Stimulated activated naive CD8-positive, alpha-beta T cell treated with anti-CD3 and anti-CD28 coated beads, Interleukin-15, Interleukin-2, amounts not matched to agents 100 U/mL and 50 U/mL, for 24 hours (primary cell): ENCODE measurements around the gene PRKAR1B.
"Not testable (repeated sequence)": the region's sequence is repeated elsewhere in the genome, so short reads cannot be mapped to it uniquely, and the experiment has no call there.

Experiments
- ATAC-seq: fragments of 150-1000 bp; cut with Tn5 transposase; one replicate; pipeline ENCODE4 v1.10.0; 2021
- DNase-seq: peaks from one replicate; pipeline ENCODE4 v3.0.0; 2021

Gene PRKAR1B

DNA sequence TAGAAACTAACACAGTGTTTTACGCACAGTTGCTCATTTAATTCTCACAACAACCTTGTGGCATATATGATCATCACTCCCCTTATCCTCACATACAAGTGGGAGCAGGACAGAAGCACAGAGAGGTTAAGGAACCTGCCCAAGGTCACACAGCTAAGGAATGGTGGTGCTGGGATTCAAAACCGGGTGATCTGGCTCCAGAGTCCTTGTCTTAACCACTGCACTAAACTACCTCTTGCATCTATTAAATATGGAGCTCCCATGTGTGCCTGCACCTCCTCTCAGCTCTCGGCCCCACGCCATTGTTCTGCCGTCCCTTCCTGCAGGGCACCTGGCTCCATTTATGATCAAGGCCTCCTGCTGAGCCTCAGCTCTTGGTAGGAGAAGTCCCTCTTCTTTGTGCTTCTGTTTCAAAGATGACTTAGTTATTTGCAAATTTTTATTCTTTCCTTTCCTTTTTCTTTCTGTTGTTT is 107.7 kb downstream of the PRKAR1B start:
- ATAC-seq (no peak), DNase-seq (no peak)

DNA sequence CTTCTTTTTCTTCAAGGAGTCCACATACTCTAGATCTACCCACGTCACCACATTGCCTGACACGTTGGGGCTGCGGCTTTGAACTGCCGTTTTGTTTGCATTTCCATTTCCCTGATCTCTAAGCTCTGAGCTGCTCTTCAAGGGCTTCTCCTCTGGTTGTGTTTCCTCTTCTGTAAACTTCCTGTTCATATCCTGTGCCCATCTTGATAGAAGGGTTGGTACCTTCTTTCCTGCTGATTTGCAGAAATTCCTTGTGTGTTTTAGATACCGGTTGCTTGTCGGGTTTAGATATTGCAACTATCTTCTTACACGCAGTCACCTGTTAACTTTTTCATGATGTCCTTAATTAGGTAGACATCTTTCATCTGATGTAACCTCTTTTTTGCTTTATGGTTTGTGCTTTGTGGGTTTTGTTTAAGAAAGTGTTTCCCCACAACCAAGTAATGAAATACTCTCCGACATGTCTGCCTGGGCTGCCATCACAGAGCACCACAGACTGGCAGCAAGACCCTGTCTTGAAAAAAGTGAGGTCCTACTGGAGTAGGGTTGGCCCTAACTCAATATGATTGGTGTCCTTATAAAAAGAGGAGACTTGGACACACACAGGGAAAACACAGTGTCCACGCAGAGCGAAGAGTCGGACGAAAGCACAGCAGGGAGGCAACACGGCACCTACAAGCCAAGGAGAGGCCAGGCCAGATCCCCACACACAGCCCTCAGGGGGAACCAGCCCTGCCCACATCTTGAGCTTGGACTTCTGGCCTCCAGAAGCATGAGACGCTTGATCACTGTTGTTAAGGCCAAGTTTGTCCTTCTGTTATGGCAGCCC is 108.3 kb downstream of the PRKAR1B start:
- ATAC-seq (peak; percentile 70), DNase-seq (peak; percentile 65)

DNA sequence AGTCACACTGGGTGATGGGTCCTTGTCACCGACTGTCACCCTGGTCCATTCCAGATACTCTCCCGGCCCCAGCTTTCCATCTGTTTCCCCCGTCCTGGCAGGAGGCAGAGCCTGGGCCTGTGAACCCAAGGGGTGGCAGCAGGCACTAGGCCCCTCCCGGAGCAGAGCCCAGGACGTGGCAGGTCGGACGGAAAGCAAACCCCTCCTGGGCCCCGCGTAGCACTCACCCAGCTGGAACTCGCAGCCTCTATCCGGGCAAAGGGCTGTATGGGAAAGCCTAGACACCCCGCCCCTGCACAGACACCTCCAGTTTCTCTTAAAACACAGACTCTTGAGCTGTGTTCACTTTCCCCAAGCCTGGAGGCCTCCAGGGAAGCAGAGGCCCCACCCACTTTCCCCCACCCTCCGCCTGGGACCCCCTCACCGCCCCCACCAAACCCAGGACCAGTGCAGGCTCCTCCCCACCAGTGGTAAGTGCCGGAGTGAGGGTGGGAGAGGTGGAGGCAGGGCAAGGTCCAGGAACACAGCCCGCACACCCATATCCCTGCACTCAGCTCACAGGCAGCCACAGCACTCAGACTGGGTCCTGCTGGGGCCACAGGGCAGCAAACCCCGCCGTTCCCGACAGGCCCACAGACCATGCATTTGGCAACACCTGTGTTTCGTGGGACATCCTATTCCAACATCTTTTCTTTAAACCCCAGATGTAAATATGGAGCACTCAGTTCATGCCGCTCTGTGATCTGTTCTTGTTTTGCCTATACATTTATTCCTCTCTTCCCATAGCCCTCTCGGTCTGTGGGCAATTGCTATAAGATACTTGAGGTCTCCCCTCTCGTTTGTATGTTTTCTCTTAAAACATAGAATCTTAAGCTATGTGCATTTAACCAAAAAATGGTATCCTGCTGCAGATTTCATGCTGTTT is 109.2 kb downstream of the PRKAR1B start:
- DNase-seq (peak; percentile 56), ATAC-seq (peak; percentile 52)

DNA sequence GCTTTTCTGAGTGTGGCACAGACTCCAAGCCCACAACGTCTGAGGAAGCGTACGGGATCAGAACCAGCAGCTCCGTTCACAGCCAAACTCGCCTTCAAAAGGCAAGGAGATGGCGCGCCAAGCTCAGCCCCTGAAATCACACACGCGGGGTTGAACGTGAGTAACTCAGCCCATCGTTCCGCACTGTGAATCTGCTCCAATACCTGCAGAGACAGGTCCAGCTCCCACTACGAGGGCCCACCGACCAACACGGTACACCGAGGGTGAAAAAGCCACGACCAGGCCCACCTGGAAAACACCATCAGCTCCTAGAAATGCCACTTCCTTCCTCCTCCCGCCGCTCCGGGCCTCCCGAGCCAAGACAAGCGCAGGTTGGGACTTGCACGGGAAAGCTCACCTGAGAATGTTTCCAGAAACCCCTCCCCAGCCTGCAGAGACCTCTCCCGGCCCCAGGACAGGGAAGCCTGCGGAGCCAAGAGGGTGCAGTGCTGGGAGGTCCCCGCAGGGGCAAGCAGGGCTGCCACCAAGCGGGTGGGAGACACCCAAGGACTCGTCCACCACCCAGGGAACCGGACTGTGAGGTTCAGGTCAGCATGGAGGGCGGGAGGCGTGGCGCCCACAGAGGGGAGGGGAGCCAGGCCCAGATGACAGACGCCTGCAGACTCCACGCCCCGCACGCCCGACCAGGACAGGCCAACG is 113.5 kb downstream of the PRKAR1B start:
- ATAC-seq (no peak), DNase-seq (no peak)

DNA sequence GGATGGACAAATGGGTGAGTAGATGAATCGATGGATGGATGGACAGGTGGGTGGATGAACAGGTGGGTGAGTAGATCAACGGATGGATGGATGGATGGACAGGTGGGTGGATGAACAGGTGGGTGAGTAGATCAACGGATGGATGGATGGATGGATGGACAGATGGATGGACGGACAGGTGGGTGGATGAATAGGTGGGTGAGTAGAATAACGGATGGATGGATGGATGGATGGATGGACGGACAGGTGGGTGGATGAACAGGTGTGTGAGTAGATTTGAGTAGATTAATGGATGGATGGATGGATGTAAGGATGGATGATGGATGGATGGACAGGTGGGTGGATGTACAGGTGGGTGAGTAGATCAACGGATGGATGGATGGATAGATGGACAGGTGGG is 115.2 kb downstream of the PRKAR1B start:
- not testable (repeated sequence) for DNase-seq, ATAC-seq

DNA sequence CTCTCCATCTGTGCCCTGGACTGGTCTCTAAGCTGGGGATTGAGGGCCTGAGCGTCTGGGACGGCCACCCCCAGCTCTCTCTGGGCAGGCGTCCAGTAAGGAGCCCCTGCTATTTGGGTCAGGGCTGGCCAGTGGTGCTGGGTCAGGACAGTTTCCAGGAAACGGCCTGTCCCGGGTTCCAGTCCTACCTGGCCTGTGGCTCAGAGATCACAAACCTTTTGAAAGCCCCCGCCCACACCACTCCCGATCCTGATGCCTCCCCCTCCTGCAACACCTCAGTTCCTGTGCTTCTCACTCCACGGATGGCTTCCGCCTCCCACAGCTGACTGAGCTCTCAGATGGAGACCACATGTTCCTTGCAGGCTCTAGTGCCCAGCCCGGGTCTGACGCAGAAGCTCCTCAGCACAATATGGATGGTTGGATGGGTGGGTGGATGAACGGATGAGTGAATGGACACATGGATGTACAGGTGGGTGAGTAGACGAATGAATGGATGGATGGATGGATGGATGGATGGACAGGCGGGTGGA is 115.7 kb downstream of the PRKAR1B start:
- ATAC-seq = no peak
- no peak for DNase-seq

DNA sequence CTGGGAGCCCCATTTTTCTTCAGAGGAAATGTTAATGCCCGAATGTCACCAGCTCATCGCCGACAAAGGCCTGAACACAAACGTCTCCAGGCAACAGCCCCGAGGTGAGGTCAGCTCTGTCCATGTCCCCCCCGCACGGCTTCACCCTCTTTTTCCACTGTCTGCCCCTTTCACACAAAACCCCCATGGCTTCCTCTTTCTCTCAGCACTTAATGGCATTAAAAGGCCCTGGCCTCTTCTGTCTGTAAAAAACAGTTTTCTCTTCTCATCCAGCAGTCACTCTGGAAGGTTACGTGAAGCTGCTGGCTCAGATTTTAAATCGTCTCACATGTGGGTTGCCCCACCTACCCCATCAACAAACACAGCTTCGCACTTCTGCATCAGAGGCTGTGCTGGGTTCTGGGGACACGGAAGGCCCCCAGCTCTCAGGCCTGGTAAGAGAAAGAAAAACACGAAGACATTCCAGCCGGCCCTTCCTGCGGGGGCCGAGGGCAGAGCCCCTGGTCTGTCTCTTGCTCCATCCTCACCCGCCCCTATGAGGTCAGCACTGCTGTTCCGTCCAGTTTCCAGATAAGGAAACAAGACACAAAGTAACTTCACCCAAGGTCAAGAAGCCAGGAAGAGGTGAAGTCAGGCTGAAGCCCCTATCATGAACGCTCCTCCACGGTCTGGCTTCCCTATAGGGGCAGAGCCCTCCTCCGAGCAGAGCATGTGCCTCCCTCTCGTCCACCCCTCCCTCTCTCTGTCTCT is 116.4 kb downstream of the PRKAR1B start:
- ATAC-seq = peak; percentile 25

DNA sequence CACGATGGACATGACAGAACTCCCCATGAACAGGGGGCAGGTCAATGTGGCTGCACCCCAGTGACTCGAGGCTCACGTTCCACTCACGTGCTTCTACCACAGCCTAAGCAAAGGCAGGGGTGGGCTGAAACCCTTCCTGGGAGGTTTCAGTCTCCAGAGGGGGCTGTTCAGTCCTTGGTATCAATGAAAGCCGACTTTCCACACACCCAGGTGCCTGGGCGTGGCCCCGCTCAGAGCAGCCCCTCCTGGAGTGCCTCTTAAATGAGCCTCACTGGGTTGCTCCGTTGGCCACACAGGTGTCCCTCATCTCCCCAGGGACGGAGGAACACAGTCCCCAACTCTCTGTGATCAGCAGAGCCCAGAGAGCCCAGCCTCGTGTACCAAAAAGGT is 116.9 kb downstream of the PRKAR1B start:
- ATAC-seq (peak; percentile 21), DNase-seq (no peak)

More for the DNA sequence above, 116.4 kb downstream of the PRKAR1B start:
- no peak for DNase-seq

DNA sequence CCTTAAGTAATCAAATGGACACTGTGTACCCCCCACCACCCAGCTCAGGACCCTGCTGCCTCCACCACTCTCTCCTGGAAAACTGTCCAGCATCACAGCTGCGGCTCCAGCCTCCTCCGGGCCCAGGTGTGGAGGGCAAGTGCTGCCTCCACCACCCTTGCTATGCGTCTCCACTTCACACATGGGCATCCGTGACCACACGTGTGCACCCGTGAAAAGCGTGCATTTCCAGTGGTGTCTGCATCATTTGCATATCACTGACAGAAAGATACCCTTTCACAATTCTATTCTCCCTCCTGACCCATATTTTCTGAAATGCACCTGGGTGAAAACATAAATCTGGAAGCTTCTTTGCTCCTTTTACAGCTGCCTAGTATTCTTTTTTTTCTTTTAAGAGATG is 117.7 kb downstream of the PRKAR1B start:
- no peak for ATAC-seq
- DNase-seq = no peak

DNA sequence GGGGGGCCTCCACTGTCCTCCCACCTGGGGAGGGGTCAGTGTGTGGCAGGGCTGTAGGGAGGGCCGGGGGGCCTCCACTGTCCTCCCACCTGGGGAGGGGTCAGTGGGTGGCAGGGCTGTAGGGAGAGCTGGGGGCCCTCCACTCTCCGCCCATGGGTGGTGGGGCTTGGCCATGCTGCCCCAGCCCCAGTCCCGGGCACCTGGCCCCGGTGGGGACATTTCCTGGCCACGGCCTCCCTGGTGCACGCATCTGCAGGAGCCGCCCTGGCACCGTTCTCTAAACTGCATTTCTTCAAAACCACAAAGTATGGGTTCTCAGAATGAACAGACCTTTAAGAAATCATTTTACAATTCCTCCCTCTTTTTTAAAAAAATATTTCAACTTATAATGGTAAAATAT is 118.1 kb downstream of the PRKAR1B start:
- DNase-seq (no peak), ATAC-seq (no peak)

DNA sequence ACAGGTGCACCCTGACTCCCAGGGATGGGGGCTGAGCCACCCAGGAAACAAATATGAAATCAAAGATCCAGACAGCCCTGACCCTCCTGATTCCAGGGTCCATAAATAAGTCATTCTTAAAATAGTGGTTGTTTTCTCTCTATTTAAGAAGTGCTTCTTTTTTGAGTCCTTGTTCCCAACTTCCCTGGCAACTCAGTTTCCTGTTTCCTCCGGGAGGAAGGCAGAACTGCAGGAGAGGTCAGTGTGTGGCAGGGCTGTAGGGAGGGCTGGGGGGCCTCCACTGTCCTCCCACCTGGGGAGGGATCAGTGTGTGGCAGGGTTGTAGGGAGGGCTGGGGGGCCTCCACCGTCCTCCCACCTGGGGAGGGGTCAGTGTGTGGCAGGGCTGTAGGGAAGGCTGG is 118.7 kb downstream of the PRKAR1B start:
- ATAC-seq (no peak), DNase-seq (no peak)

DNA sequence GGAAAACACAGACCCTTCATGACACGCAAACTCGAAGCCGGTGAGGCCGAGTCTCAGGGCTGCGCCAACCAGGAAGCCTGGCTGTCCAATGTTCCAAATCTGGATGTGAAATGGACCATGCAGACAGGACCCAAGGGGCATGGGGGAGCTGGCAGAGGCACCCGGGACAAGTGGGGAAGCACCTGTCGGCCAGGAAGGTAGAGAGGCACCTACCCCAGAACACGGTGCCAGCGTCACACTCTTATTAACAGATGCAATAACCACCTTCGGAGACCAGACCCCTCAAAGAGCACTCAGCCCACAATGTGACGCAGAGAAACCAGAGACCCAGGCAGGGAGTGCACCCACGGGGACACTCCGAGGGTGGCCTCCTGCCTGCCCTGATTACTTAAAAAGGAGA is 119.1 kb downstream of the PRKAR1B start:
- DNase-seq (peak; percentile 69), ATAC-seq (peak; percentile 37)

DNA sequence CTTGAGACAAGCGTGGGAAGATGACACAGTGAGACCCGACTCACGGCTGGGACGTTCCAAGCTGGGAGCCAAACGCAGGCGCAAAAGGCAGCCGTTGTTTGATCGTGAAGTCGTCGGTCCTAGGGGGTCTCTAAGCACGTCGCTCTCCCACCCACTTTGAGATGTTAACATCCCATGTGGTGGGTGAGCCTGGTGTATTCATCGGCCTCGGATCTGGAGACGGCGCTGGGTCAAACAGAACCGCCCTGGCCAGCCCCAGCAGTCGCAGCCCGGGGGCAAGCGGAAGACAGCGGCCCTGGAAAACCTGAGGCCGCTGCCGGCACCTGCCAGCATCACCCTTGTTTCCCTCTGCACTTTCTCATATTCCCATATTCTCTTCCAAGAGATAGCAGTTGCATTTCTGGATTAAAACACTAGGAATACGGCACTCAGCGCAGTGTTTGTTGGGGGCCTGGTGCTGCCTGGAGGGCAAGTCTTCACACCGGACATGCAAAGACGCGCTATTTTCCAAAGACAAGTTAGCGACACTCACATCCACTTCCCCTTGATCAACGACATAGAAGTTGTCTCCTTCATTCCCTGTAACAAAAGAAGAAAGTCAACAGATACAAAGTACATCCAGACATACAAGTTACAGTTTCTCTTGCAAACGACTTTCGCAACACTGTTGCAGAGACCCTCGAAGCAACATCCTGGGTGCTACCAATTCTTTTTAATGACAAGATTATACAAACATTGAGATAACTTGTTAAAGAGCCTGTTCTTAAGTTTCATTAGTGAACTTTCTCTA is 121.2 kb downstream of the PRKAR1B start:
- DNase-seq = no peak
- ATAC-seq = no peak

DNA sequence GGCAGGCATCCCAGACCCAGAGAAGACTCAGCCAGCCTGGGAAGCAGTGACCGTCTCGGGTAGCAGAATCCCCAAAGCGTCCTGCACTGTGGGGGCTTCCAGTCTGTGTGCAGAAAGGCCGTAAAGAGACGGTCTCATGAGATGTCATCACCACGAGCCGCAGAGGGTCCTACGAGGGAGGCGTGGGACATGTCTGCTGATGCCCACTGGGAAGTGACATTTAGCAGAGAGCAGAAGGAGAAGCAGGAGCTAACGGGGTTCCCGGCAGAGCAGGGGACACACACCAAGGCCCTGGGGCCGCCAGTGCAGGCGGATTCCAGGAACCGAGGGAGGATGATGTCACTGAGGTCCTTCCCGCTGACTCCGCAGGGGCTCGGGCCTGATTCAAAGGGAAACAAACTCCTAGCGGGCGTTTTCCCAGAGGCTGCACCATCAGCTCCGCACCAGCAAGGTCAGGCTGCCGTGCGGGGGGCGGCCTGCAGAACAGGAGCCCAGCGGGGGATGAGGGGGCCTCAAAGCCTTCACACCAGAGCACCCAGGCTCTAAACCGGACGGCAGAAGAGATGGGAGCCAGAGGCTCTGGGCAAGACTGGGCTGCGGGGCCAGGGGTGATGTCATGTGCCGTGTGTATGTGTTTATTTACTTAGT is 122.1 kb downstream of the PRKAR1B start:
- DNase-seq (peak; percentile 57), ATAC-seq (no peak)

DNA sequence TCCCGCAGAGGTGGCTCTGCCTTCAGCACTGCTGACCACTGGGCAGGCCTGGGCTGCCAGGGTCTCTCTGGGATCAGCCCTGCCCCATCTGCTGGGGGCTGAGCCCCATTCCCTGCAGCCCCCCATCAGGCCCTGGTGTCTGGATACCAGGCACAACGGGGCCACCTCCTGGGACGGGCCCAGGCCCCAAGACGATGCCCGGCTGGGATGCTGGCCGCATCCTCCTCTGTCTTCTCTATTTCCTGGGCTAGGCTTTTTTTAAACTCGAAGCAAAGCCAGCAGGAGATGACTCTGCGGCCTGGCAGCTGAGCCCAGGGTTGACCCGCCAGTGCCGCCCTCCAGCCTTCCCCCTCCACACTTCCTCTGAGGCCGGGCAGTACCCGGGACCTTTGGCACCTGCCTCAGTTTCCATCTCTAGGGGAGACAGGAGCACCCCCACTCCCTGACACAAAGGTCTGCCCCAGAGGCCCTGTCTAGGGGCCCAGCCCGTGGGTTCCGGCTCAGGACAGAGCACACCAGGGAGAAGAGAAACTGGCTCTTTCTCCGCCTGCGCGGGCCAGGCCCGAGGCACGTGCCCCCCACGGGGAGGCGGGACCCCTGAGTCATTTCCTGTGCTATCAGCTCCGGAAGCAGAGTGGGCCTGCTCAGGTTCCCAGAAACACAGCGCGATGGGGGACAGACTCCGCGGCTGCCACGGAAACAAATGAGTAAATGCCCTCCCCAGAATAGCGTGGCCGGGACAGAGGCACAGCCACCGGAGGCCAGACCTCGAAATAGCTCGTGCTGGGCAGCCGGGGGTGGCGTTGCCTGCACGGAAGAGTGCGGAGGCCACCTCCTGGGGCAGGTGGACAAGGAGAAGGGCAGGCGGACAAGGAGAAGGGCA is 122.8 kb downstream of the PRKAR1B start:
- ATAC-seq = peak; percentile 51
- DNase-seq = peak; percentile 94

DNA sequence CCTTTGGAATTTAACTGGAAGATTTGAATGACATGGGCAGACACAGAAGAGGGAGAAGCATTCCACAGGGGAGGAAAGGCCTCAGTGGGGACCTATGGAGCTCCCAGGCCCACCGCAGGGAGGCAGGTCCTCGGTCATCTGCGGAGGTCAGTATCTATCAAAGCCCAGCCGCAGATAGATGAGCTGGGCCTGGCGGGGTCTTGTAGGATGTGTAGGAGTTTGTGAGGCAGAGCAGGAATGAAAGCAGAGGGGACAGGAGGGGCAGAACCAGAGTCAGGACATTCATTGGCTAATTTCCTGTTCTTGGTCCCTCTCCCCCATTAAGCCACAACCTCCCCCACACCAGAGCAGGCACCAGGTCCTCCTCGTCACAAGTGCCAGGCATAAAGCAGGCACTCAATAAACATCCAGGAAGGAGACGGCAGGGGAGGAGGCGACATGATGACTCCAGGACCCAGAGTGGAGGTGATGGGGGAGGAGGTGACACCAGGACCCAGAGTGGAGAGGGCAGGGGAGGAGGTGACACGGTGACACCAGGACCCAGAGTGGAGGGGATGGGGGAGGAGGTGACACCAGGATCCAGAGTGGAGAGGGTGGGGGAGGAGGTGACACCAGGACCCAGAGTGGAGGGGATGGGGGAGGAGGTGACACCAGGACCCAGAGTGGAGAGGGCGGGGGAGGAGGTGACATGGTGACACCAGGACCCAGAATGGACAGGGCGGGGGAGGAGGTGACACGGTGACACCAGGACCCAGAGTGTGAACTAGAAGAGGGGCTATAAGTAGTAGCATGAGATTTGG is 123.7 kb downstream of the PRKAR1B start:
- DNase-seq = peak; percentile 69
- ATAC-seq = peak; percentile 8

DNA sequence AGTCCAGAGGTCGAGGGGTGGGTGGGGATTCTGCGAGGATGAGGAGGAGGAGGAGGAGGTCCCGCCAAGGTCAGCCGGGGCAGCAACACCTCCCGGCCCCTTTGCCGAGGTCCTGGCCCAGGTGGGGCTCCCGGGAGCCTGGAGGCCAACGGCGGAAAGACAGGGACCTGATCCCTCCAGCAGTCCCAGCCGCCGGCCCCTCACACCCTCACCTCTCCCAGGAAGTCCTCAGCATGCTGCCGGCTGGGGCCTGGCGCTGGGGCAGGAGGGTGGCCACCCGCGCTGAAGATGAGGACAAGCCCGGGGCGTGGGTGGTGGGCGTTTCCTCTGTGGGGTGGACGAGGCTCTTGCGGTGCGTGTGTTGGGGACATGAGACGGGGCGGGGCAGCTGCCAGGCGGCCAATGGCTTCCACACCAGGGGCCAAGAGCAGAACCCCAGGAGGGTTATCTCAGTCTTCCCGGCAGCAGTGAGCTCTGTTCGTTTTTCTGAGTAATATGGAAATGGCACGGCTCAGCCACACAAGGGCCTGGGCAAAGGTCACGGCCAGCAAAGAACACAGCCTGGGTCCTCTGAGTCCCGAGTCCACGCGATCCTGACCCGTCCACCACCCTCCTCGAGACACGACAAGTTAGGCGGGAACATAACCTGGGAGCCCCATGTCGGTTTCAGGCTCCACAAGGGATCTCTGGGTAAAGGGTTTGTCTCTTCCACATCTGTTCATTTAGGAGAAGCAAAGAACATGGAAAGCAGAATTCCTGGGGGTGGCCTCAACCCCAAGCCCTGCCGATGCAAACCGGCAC is 124.5 kb downstream of the PRKAR1B start:
- DNase-seq = peak; percentile 81
- peak; percentile 4 for ATAC-seq
